NT2/D1 (cell line): ENCODE measurements around the gene IMMP2L.

Source experiments
- SUZ12 ChIP-seq: IDR thresholded peaks from 2 replicates; pipeline ENCODE4 v1.6.1; 2011; ENCODE audit not compliant: insufficient read length, insufficient read depth; ENCODE audit errors: extremely low read depth
- YY1 ChIP-seq: IDR thresholded peaks from 2 replicates; pipeline ENCODE4 v1.6.1; 2011; ENCODE audit not compliant: insufficient read length, insufficient read depth
- ZNF274 ChIP-seq: IDR thresholded peaks from 2 replicates; pipeline ENCODE4 v1.6.1; 2011; ENCODE audit warnings: mild to moderate bottlenecking, low read depth, low read length

- no peak for TF ChIP-seq ZNF274
- TF ChIP-seq YY1: no peak
- TF ChIP-seq SUZ12: no peak
These were observed 915.0 kb downstream of the IMMP2L start for GRCh38 chr7:110647266-110647665.
